HG03175 (cell line): ENCODE data around the gene MGP.

Experiments used
- ATAC-seq: cut with Tn5 transposase; IDR thresholded peaks from one replicate; pipeline ENCODE4 v1.9.1; 2021; ENCODE audit warnings: mild to moderate bottlenecking, moderate library complexity; ENCODE audit not compliant: unreplicated experiment

The MGP gene

DNA sequence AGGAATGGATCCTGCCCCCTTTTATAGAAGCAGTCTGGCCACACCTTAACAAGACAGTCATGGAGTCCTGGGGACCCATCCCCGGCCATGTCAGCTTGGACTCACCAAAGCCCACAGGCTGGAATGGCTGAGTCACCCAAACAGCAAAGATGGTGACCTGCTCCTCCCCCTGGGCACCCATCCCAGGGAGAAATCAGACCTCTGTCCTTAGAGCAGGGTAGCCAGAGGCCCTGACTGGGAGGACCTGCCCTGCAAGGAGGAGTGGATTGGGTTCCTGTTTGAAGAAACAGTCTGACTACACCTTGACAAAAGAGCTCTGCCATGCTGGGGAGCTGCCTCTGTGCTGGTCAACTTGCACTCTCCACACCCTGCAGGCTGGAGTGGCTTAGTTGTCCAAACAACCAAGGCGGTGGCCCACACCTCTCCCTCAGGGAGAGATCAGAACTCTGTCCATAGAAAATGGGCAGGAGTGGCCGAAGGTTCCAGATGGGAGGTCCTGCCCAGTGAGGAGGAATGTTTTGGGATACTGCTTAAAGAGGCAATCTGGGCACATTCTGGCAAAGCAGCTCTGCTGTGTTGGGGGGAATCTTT lies 16.6 kb downstream of the MGP start:
- ATAC-seq: no peak

DNA sequence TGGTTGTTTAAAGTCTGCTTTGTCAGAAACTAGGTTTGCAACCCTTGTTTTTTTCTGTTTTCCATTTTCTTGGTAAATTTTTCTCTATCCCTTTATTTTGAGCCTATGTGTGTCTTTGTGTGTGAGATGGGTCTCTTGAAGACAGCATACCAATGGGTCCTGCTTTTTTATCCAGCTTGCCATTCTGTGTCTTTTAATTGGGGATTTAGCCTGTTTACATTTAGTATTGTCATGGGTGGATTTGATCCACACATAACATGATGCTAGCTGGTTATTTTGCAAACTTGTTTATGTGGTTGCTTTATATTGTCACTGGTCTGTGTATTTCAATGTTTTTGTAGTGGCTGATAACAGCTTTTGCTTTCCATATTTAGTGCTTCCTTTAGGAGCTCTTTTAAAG lies 25.2 kb downstream of the MGP start:
- no peak for ATAC-seq

GRCh38 chr12:14858513-14858912 lies 27.1 kb downstream of the MGP start:
- no peak for ATAC-seq

DNA sequence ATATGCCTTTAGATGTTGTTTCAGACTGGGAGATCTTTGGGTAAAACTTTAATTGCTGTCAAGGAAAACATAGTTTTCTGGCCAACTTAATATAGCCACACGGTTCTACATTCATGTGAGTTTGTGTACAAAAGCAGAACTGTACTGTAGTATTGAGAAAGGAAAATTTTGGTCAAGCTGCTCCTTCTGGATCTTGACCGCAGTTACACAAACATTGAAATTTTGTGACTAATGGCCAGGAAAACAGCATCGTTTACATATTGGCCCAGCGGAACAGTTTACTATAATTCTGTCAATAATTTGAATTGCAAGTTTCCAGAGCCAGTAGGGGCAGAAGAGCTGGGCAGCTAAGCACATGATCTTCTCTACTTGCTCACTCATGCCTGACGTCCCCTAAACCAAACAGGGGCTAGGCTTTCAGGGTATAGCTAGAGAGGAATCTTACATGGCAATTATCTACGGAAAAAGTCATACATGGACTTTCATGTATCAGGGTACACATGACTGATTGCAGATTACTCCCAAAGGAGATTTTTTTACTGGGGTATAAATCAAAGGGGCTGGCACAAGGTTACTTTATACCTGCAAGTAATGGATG lies 31.0 kb downstream of the MGP start:
- ATAC-seq: no peak

- ATAC-seq: no peak
These were observed 31.7 kb downstream of the MGP start for GRCh38 chr12:14853961-14854360.

GRCh38 chr12:14852880-14853279 lies 32.8 kb downstream of the MGP start:
- ATAC-seq: no peak

- ATAC-seq: no peak
These were observed 34.6 kb downstream of the MGP start for GRCh38 chr12:14850929-14851663.

DNA sequence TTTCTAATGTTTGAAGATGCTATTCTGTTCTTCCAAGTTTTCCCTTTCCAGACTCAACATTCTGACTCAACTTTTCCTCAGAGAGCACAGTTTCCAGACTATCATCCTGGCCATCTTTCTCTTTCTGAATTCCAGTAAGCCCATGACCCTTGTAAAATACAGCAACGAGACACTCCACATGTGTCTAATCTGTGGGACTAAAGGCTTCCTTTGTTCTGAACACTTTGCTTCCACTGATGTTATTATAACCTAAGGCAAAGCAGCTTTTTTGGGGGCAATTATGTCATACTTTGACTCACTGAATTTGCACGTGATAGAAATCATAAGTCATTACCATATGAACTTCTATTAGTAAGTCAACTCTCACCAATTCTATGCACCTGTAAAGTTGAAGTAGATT lies 36.0 kb downstream of the MGP start:
- ATAC-seq: no peak

DNA sequence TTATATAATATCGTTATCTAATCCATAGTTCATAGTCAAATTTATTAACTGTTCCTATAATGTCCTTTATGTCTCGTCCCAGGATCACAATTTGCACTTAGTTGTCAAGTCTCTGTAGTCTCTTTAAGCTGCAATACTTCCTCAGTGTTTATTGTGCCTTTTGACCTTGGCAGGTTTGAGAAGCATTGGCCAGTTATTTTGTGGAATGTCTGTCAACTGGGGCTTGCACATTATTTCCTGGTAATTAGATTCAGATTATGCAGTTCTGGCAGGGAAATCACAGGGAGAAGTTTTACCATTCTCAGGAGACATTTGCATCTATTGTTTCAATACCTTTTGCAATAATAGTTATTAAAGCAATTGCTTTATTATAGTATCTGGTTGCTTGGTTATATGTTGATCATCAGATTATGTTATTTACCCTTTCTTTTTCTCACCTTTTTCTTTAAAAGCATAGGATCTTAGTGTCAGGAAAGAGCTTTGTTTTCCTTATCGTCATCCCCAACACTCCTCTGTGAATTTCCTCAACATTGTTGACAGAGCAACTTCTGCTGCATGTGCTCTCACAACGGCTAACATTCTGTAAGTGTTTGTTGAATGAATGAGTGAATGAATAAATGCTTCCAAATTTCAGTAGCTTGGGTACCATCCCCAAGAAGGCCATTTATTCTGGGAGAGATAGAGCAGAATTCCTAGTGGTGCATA lies 38.6 kb downstream of the MGP start:
- ATAC-seq: no peak

- ATAC-seq: no peak
These were observed 39.5 kb downstream of the MGP start for GRCh38 chr12:14846042-14846587.

GRCh38 chr12:14845350-14845750 lies 40.3 kb downstream of the MGP start:
- ATAC-seq: no peak

GRCh38 chr12:14844401-14844800 lies 41.3 kb downstream of the MGP start:
- ATAC-seq: no peak

DNA sequence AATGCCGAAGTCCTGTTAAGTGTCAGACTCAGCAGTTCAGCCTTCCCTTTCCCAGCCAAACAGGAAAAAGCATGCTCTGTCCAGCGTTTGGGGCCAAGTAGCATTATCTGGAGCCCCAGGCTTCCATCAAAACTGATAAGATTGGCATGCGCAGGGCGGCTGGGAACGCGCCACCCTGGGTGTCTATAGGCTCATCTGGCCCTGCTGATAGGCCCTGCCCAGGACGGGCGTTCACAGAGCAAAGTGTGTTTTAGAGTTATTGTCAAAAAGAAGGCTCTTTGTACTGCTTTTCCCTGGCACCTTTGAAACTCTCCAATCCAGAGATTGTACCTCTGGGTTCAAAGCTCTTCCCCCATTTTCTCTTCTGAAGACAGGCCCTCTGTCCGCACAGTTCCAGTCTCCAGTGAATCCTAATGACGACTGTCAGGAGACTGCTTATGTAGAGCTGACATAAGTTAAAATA lies 42.2 kb downstream of the MGP start, which contains the start of gene ART4:
ART4 (minus strand) TSS at position 102 of the 463 bp plus-strand sequence. CDS start 413 bp downstream, outside the sequence.
- ATAC-seq: no peak

DNA sequence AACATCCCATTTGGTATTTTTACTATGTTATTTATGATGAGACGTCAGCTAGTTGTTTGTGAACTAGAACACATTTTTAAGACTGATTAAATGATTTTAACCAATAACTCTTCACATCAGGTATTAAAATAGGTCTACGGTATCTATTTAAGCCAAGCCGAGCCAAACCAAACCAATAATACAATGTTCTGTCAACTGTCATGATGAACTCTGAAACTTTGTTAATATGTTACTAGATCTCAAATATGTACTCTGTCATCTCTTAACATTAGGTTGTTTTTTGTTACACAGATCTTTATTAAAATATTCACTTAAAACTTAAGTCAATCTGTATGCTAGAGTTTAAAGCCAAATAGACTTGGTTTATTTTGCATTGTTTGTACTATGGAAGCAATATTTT lies 43.3 kb downstream of the MGP start:
- ATAC-seq: no peak

DNA sequence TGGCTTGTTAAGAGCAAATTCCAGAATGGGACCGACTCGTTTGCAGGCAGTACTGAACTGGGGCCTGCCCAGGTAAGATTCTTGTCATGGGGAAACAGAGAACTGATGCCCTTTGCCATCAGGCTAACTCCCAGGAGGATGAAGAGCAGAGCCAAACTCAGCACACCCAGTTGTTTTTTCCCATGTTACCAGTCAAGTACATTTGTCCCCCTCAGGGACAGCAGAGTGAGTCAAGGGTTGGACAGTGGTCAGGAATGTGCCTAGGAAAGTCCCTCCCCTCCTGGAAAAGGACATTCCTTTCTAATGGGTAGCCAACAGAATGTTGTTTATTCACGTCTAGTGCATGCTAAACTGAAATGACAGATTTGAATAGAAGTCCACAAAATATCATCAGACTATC lies 43.9 kb downstream of the MGP start:
- no peak for ATAC-seq

- no peak for ATAC-seq
These were observed 45.0 kb downstream of the MGP start for GRCh38 chr12:14840616-14841015.

GRCh38 chr12:14839262-14839661 lies 46.4 kb downstream of the MGP start:
- ATAC-seq: no peak

GRCh38 chr12:14836336-14837210 lies 49.1 kb downstream of the MGP start:
- no peak for ATAC-seq

DNA sequence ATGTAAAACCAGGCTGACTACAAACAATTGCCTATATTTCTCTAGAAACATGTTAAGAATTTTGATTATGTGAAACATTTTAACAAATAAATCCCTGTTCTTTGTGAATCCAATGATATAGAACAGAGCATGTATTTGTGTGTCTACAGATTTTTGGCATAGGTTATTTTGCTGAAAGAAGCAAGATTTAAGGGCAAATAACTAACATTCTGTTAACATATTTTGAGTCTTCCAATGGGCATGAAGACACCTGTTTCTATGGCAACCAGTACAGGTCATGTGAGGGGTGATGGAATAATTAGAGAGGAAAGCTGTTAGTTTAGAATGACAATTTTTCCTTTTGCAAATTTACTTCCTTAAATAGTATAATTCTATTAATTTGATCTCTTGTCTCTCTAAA lies 51.1 kb downstream of the MGP start:
- no peak for ATAC-seq

DNA sequence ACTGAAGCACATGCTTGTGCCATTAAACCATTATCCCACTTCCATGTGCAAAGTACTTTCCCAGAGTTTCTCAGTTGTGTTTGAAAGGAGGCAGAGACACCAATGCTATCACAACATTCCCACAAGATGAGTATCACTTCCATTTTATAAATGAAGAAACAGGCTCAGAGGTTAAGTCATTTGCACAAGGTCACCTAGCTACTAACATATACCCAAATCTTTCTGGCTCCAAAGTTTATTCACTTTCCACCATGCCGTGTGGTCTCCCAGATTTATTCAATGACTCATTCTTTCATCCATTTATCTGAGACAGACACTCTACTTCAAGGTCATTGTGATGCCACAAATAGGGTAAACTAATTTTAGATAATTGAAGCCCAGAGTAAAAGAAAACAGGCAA lies 51.7 kb downstream of the MGP start:
- no peak for ATAC-seq
